HepG2 (cell line): ENCODE measurements around the gene PNO1. TPM values are rescaled to one million over a fixed set of nuclear protein-coding genes. Genes with fewer than 3 reads are reported as not detected.

Experiments used
- AGO2 ChIP-seq: fragments of 200-400 bp; formaldehyde crosslinking; optimal IDR thresholded peaks from 2 replicates; pipeline ENCODE3; 2017; ENCODE audit warnings: mild to moderate bottlenecking, low read depth, low read length, moderate library complexity
- CREM ChIP-seq, 2 experiments: sonication (generic) in 1 of 2; formaldehyde crosslinking in 1 of 2; IDR thresholded peaks; 2 replicates each; pipeline versions ENCODE4 v1.4.0 to v1.6.1; 2016 to 2020; ENCODE audit warnings: antibody characterized with exemption in 1 of 2, mild to moderate bottlenecking in 1 of 2, missing genetic modification reagents in 1 of 2
- NR2F6 ChIP-seq, 2 experiments: IDR thresholded peaks; 2 replicates each; pipeline ENCODE4 v1.6.1; 2016; ENCODE audit warnings: antibody characterized with exemption in 1 of 2, mild to moderate bottlenecking in 1 of 2
- PTBP1 ChIP-seq: fragments of 200-400 bp; formaldehyde crosslinking; IDR thresholded peaks from 2 replicates; pipeline ENCODE4 v1.6.1; 2018; ENCODE audit warnings: low read length, low read depth; ENCODE audit not compliant: poor library complexity, severe bottlenecking
- RAD21 ChIP-seq: fragments of 450-650 bp; formaldehyde crosslinking; IDR thresholded peaks from 2 replicates; pipeline ENCODE4 v1.5.0; 2020; ENCODE audit warnings: mild to moderate bottlenecking
- RARA ChIP-seq: IDR thresholded peaks from 2 replicates; pipeline ENCODE4 v1.6.1; 2016; ENCODE audit warnings: missing genetic modification reagents, missing compliant biosample characterization
- TAF1 ChIP-seq: sonication (generic); formaldehyde crosslinking; IDR thresholded peaks from 2 replicates; pipeline ENCODE4 v1.4.0; 2020; ENCODE audit warnings: missing genetic modification reagents
- ZBTB38 ChIP-seq: sonication (generic); formaldehyde crosslinking; IDR thresholded peaks from 2 replicates; pipeline ENCODE4 v1.5.1; 2020; ENCODE audit warnings: mild to moderate bottlenecking, missing genetic modification reagents
- ZBTB42 ChIP-seq: sonication (generic); formaldehyde crosslinking; IDR thresholded peaks from 2 replicates; pipeline ENCODE4 v1.5.0; 2020; ENCODE audit warnings: mild to moderate bottlenecking, missing genetic modification reagents
- ZNF160 ChIP-seq: sonication (generic); formaldehyde crosslinking; IDR thresholded peaks from 2 replicates; pipeline ENCODE4 v1.8.0; 2022; ENCODE audit warnings: mild to moderate bottlenecking, inconsistent platforms, missing genetic modification reagents
- ZNF280B ChIP-seq: sonication (generic); formaldehyde crosslinking; IDR thresholded peaks from 2 replicates; pipeline ENCODE4 v1.5.0; 2020; ENCODE audit warnings: missing genetic modification reagents, mild to moderate bottlenecking, borderline replicate concordance
- ZNF337 ChIP-seq: sonication (generic); formaldehyde crosslinking; IDR thresholded peaks from 2 replicates; pipeline ENCODE4 v1.5.1; 2020; ENCODE audit warnings: missing genetic modification reagents, low read depth, mild to moderate bottlenecking, borderline replicate concordance
- ZNF33B ChIP-seq: sonication (generic); formaldehyde crosslinking; IDR thresholded peaks from 2 replicates; pipeline ENCODE4 v1.5.1; 2020; ENCODE audit warnings: mild to moderate bottlenecking, missing genetic modification reagents
- ZNF367 ChIP-seq: sonication (generic); formaldehyde crosslinking; IDR thresholded peaks from 2 replicates; pipeline ENCODE4 v1.4.0; 2020; ENCODE audit warnings: missing genetic modification reagents, borderline replicate concordance
- ZNF44 ChIP-seq: sonication (generic); formaldehyde crosslinking; IDR thresholded peaks from 2 replicates; pipeline ENCODE4 v1.5.1; 2020; ENCODE audit warnings: mild to moderate bottlenecking, missing genetic modification reagents
- ZNF441 ChIP-seq: sonication (generic); formaldehyde crosslinking; IDR thresholded peaks from 2 replicates; pipeline ENCODE4 v1.7.0; 2021; ENCODE audit warnings: missing genetic modification reagents, borderline replicate concordance
- ZNF501 ChIP-seq: sonication (generic); formaldehyde crosslinking; IDR thresholded peaks from 2 replicates; pipeline ENCODE4 v1.5.1; 2020; ENCODE audit warnings: mild to moderate bottlenecking, moderate library complexity, missing genetic modification reagents
- polyA plus RNA-seq, 8 experiments: library from polyadenylated mRNA; depleted of rRNA in 3 of 8; stranded (reverse) in 7 of 8; unstranded in 1 of 8; fragments of >200 nt; fragmentation: Illumina TruSeq in 4 of 8; extraction: Trizol in 4 of 8; gene quantifications; 2 replicates each; pipeline versions ENCODE4 v1.2.1 to v1.2.3, GENCODE V29; 2011 to 2016; ENCODE audit warnings: low read depth in 4 of 8, missing spikeins in 1 of 8, mixed read lengths in 1 of 8; ENCODE audit not compliant: insufficient read depth in 1 of 8
- total RNA-seq, 5 experiments: library from RNA; depleted of rRNA; stranded (reverse); fragments of >200 nt; fragmentation: Illumina TruSeq; extraction: Trizol; gene quantifications; 2 replicates each; pipeline ENCODE4 v1.2.3, GENCODE V29; 2016; ENCODE audit warnings: low read depth in 1 of 5
- TF ChIP-seq, protein P1 (sequence below): sonication (generic); formaldehyde crosslinking; IDR thresholded peaks from 2 replicates; pipeline ENCODE4; 2020; ENCODE audit warnings: missing genetic modification reagents, mild to moderate bottlenecking, borderline replicate concordance
- TF ChIP-seq, protein P2 (sequence below): sonication (generic); formaldehyde crosslinking; IDR thresholded peaks from 2 replicates; pipeline ENCODE4 v1.5.0; 2020; ENCODE audit warnings: mild to moderate bottlenecking, missing genetic modification reagents
- TF ChIP-seq, protein P3 (sequence below): sonication (generic); formaldehyde crosslinking; IDR thresholded peaks from 2 replicates; pipeline ENCODE4 v1.4.0; 2020; ENCODE audit warnings: low read depth, mild to moderate bottlenecking, missing genetic modification reagents

PNO1 gene
- total and polyA plus RNA-seq, 2 of the 13 experiments (the other 11 are each of a cell fraction or from before 2014, with no cell fraction given): 12.8 to 48.5 TPM

DNA sequence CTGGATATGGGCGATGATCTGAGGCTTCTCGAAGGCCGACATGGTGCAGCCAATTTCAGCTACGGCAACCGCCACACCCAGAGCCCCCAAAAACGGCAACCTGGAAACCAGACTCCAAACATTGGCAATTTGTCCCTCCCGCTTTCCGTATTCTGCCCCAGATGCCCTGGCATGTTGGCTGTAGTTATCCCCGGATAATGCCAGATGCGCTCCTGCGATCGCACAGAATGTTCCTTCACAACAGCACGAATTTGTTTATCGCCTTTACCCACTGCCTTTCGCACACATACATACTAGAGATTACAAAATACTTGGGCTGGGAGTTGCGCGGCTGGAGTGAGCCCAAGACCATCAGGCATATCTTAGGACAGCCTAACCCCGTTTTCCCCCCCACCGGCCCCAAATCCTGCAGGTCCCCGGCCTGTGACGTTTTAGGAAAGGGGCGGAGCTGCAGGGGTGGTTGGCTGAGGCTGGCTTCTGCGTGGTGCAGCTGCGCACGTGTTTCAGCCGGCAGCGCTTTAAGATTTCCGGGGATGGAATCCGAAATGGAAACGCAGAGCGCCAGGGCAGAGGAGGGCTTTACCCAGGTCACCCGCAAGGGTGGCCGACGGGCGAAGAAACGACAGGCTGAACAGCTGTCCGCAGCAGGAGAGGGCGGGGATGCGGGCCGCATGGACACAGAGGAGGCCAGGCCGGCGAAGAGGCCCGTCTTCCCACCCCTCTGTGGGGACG is at the start of gene PNO1 (continued):
- TF ChIP-seq, protein P1, sequence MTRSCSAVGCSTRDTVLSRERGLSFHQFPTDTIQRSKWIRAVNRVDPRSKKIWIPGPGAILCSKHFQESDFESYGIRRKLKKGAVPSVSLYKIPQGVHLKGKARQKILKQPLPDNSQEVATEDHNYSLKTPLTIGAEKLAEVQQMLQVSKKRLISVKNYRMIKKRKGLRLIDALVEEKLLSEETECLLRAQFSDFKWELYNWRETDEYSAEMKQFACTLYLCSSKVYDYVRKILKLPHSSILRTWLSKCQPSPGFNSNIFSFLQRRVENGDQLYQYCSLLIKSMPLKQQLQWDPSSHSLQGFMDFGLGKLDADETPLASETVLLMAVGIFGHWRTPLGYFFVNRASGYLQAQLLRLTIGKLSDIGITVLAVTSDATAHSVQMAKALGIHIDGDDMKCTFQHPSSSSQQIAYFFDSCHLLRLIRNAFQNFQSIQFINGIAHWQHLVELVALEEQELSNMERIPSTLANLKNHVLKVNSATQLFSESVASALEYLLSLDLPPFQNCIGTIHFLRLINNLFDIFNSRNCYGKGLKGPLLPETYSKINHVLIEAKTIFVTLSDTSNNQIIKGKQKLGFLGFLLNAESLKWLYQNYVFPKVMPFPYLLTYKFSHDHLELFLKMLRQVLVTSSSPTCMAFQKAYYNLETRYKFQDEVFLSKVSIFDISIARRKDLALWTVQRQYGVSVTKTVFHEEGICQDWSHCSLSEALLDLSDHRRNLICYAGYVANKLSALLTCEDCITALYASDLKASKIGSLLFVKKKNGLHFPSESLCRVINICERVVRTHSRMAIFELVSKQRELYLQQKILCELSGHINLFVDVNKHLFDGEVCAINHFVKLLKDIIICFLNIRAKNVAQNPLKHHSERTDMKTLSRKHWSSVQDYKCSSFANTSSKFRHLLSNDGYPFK: peak; percentile 97
- peak; percentile 83 for TF ChIP-seq ZBTB42 (CRISPR knock-in tag)
- peak; percentile 57; the same call in 1 of the 2 replicates for TF ChIP-seq ZBTB38 (CRISPR knock-in tag)
- TF ChIP-seq, protein P2, sequence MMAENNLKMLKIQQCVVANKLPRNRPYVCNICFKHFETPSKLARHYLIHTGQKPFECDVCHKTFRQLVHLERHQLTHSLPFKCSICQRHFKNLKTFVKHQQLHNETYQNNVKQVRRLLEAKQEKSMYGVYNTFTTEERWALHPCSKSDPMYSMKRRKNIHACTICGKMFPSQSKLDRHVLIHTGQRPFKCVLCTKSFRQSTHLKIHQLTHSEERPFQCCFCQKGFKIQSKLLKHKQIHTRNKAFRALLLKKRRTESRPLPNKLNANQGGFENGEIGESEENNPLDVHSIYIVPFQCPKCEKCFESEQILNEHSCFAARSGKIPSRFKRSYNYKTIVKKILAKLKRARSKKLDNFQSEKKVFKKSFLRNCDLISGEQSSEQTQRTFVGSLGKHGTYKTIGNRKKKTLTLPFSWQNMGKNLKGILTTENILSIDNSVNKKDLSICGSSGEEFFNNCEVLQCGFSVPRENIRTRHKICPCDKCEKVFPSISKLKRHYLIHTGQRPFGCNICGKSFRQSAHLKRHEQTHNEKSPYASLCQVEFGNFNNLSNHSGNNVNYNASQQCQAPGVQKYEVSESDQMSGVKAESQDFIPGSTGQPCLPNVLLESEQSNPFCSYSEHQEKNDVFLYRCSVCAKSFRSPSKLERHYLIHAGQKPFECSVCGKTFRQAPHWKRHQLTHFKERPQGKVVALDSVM (CRISPR knock-in tag): peak; percentile 71
- peak; percentile 94 for TF ChIP-seq ZNF337
- no peak; the same call in 1 of the 2 replicates for TF ChIP-seq RAD21
- no peak for TF ChIP-seq RARA (CRISPR knock-in tag)
- TF ChIP-seq ZNF367 (CRISPR knock-in tag): no peak
- TF ChIP-seq ZNF160 (CRISPR knock-in tag): peak; percentile 41; the same call in 1 of the 2 replicates
- TF ChIP-seq PTBP1: peak; percentile 41
- peak; percentile 67 for TF ChIP-seq TAF1 (CRISPR knock-in tag)
- TF ChIP-seq, protein P3, sequence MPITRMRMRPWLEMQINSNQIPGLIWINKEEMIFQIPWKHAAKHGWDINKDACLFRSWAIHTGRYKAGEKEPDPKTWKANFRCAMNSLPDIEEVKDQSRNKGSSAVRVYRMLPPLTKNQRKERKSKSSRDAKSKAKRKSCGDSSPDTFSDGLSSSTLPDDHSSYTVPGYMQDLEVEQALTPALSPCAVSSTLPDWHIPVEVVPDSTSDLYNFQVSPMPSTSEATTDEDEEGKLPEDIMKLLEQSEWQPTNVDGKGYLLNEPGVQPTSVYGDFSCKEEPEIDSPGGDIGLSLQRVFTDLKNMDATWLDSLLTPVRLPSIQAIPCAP (CRISPR knock-in tag): no peak
- TF ChIP-seq ZNF33B (CRISPR knock-in tag): peak; percentile 72
- TF ChIP-seq ZNF501 (CRISPR knock-in tag): peak; percentile 98
- peak; percentile 95 for TF ChIP-seq ZNF280B (CRISPR knock-in tag)
- TF ChIP-seq NR2F6 (IDR thresholded peaks at IDR 0.05): peak; percentile 43
- no peak for TF ChIP-seq NR2F6 (CRISPR knock-in tag; IDR thresholded peaks at IDR 0.05)
- peak; percentile 96 for TF ChIP-seq CREM (IDR thresholded peaks at IDR 0.05)
- TF ChIP-seq CREM (CRISPR knock-in tag; IDR thresholded peaks at IDR 0.05): no peak
- TF ChIP-seq ZNF44 (CRISPR knock-in tag): no peak; the same call in 1 of the 2 replicates
- peak; percentile 59 for TF ChIP-seq AGO2
- TF ChIP-seq ZNF441: peak; percentile 73; the same call in 1 of the 2 replicates
